Measurements from ENCODE around the gene DAZL.

DNA sequence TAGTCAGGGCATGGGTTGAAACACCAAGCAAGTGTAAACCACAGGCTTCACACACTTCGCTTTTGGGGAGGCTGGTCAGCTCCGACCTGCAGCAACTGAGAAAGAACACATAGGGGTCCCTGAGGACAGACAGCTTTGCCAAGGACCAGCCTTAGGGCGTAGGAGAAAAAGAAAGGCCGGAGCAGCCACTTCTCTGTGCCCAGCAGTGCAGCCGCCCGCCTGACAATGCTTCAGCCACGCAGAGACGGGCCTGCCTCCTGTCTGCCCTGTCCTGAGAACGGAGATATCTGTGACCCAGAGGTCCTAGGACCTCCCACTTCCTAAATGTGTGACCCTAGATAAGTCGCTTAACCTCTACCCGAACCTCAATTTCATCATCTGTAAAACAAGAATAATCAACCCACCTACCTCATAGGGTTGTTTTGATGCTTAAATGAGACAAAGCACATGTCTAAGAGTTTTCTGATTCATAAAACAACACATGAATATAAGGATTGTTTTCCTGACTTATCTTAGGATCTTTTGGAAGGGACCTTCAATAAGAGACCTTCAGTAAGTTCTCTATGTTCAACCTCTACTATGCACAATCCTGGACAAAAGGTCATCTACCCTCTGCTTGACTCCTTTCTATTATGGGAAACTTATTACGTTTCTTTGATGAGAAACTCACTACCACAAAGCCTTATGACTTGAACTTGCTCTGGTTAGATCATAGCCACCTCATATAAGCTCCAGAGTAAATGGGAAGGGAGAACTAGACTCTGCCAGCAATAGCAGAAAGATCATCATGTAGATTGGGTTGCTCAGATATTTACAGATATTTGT lies 58.8 kb downstream of the DAZL start:
- TF ChIP-seq, protein P1, sequence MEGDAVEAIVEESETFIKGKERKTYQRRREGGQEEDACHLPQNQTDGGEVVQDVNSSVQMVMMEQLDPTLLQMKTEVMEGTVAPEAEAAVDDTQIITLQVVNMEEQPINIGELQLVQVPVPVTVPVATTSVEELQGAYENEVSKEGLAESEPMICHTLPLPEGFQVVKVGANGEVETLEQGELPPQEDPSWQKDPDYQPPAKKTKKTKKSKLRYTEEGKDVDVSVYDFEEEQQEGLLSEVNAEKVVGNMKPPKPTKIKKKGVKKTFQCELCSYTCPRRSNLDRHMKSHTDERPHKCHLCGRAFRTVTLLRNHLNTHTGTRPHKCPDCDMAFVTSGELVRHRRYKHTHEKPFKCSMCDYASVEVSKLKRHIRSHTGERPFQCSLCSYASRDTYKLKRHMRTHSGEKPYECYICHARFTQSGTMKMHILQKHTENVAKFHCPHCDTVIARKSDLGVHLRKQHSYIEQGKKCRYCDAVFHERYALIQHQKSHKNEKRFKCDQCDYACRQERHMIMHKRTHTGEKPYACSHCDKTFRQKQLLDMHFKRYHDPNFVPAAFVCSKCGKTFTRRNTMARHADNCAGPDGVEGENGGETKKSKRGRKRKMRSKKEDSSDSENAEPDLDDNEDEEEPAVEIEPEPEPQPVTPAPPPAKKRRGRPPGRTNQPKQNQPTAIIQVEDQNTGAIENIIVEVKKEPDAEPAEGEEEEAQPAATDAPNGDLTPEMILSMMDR (IDR thresholded peaks at IDR 0.05): no peak
- TF ChIP-seq CBFB (CRISPR knock-in tag; IDR thresholded peaks at IDR 0.05; ENCODE audit: low read depth) (no peak), ZNF232 (CRISPR knock-in tag; IDR thresholded peaks at IDR 0.05) (no peak), NFATC4 (CRISPR knock-in tag; IDR thresholded peaks at IDR 0.05) (no peak), ETV6 (CRISPR knock-in tag; IDR thresholded peaks at IDR 0.05) (no peak), SP1 (CRISPR knock-in tag; conservative IDR thresholded peaks at IDR 0.05) (no peak), ESRRA (CRISPR knock-in tag; IDR thresholded peaks at IDR 0.05; ENCODE audit: borderline replicate concordance) (no peak), RELA (CRISPR knock-in tag; IDR thresholded peaks at IDR 0.05; ENCODE audit: borderline replicate concordance) (no peak)
- TF ChIP-seq, protein P2, sequence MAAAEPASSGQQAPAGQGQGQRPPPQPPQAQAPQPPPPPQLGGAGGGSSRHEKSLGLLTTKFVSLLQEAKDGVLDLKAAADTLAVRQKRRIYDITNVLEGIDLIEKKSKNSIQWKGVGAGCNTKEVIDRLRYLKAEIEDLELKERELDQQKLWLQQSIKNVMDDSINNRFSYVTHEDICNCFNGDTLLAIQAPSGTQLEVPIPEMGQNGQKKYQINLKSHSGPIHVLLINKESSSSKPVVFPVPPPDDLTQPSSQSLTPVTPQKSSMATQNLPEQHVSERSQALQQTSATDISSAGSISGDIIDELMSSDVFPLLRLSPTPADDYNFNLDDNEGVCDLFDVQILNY (CRISPR knock-in tag; IDR thresholded peaks at IDR 0.05): no peak
- TF ChIP-seq, protein P3, sequence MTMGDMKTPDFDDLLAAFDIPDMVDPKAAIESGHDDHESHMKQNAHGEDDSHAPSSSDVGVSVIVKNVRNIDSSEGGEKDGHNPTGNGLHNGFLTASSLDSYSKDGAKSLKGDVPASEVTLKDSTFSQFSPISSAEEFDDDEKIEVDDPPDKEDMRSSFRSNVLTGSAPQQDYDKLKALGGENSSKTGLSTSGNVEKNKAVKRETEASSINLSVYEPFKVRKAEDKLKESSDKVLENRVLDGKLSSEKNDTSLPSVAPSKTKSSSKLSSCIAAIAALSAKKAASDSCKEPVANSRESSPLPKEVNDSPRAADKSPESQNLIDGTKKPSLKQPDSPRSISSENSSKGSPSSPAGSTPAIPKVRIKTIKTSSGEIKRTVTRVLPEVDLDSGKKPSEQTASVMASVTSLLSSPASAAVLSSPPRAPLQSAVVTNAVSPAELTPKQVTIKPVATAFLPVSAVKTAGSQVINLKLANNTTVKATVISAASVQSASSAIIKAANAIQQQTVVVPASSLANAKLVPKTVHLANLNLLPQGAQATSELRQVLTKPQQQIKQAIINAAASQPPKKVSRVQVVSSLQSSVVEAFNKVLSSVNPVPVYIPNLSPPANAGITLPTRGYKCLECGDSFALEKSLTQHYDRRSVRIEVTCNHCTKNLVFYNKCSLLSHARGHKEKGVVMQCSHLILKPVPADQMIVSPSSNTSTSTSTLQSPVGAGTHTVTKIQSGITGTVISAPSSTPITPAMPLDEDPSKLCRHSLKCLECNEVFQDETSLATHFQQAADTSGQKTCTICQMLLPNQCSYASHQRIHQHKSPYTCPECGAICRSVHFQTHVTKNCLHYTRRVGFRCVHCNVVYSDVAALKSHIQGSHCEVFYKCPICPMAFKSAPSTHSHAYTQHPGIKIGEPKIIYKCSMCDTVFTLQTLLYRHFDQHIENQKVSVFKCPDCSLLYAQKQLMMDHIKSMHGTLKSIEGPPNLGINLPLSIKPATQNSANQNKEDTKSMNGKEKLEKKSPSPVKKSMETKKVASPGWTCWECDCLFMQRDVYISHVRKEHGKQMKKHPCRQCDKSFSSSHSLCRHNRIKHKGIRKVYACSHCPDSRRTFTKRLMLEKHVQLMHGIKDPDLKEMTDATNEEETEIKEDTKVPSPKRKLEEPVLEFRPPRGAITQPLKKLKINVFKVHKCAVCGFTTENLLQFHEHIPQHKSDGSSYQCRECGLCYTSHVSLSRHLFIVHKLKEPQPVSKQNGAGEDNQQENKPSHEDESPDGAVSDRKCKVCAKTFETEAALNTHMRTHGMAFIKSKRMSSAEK (CRISPR knock-in tag; IDR thresholded peaks at IDR 0.05; ENCODE audit: borderline replicate concordance): no peak
- TF ChIP-seq, protein P4, sequence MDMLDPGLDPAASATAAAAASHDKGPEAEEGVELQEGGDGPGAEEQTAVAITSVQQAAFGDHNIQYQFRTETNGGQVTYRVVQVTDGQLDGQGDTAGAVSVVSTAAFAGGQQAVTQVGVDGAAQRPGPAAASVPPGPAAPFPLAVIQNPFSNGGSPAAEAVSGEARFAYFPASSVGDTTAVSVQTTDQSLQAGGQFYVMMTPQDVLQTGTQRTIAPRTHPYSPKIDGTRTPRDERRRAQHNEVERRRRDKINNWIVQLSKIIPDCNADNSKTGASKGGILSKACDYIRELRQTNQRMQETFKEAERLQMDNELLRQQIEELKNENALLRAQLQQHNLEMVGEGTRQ (CRISPR knock-in tag; IDR thresholded peaks at IDR 0.05): no peak
